Loucy (cell line): ENCODE results near the gene MTHFS.

ENCODE experiments used
- EZH2phosphoT487 ChIP-seq: fragments of 200-600 bp; IDR thresholded peaks from 2 replicates; pipeline ENCODE4 v1.6.1; 2018; ENCODE audit warnings: antibody characterized with exemption, mild to moderate bottlenecking, moderate library complexity, borderline replicate concordance
- TF ChIP-seq, protein P1 (sequence below): fragments of 200-600 bp; sonication (generic); conservative IDR thresholded peaks from 2 replicates; pipeline ENCODE4 v1.5.1; 2014; ENCODE audit warnings: mild to moderate bottlenecking, antibody characterized with exemption, low read length

DNA sequence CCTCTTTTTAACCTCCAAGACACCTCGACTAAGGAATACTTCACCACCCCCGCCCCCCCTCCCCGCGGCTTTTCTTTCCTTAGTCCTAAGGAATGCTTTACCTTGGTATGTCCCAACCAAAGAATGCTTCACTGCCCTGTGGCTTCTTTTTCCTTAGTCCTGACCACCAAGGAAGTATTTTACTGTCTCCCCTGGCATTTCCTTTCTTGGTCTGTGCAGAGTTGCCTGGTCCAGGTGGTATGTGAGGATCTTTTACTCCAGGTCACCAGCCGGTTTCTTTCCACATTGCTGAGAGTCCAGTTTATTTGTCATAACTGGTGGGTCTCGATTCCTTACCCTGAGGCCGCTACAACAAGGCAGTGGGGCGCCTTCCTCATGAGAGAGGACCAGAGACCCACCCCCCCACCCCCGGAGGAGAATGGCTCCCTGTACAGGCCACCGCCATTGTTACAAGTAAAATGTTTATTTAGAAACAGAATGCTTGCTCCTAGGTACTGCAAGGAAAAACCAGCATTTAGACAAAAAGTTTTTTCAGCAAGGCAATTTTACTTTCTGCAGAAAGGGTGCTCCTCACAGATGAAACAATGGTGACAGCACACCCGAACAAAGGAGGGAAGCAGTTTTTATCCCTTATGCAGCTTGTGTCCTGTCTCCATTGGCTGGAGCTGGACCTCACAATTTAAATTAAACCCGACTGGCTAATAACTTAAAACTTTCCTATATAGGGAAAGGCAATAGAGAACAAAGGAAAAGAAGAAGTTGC is 23.1 kb upstream of the MTHFS start:
- TF ChIP-seq, protein P1, sequence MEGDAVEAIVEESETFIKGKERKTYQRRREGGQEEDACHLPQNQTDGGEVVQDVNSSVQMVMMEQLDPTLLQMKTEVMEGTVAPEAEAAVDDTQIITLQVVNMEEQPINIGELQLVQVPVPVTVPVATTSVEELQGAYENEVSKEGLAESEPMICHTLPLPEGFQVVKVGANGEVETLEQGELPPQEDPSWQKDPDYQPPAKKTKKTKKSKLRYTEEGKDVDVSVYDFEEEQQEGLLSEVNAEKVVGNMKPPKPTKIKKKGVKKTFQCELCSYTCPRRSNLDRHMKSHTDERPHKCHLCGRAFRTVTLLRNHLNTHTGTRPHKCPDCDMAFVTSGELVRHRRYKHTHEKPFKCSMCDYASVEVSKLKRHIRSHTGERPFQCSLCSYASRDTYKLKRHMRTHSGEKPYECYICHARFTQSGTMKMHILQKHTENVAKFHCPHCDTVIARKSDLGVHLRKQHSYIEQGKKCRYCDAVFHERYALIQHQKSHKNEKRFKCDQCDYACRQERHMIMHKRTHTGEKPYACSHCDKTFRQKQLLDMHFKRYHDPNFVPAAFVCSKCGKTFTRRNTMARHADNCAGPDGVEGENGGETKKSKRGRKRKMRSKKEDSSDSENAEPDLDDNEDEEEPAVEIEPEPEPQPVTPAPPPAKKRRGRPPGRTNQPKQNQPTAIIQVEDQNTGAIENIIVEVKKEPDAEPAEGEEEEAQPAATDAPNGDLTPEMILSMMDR: no peak
- no peak for TF ChIP-seq EZH2phosphoT487
